ENCODE measurements around the gene EEPD1. TPM values are rescaled to one million over a fixed set of nuclear protein-coding genes. Genes with fewer than 3 reads are reported as not detected.

Gene EEPD1
- total RNA-seq, 1 experiment from 2014 or later: 5.0 TPM

DNA sequence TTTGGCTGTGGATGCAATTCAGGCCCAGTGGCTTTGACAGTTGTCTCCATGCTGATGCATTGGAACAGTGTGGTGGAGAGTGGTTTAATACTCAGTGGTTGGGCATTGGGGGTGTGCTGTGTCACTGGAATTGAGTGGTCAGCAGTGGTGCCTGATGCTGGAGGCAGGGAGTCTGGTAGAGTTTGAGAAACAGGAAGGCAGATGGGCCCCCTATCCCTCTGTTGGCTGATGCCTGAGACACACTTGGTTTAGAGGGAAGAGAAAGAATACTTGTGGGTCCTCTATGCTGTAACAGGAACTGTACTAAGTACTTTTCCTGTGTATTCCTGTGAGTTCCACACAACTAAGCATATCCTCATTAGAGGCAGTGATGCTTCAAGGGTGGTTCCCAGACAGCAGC lies 55.4 kb downstream of the EEPD1 start:
- H3K23me2 ChIP-seq (ENCODE audit: insufficient read length, low read depth, low read length, poor library complexity, severe bottlenecking): no peaks in the 10 kb centered on the region
- no peaks in the 10 kb centered on the region for H3K79me1 ChIP-seq (ENCODE audit: insufficient read depth, low read depth, low read length, poor library complexity, severe bottlenecking)
- TF ChIP-seq CTCF (conservative IDR thresholded peaks at IDR 0.05): no peak
- no peak overlapping the region for H2BK20ac ChIP-seq (ENCODE audit: low read depth, low read length, poor library complexity, severe bottlenecking)
- H3K27ac ChIP-seq (ENCODE audit: insufficient read length, low read depth, low read length): no peak overlapping the region
- no peak overlapping the region for H4K8ac ChIP-seq (replicated peaks; ENCODE audit: insufficient read length, low read depth, low read length)
- no peak overlapping the region for H2BK15ac ChIP-seq (ENCODE audit: low read depth, low read length)
- no peak overlapping the region for H2BK5ac ChIP-seq (ENCODE audit: insufficient read length, low read length)
- DNase-seq: no peak
- Mint-ChIP-seq H3K36me3 (ENCODE audit: insufficient read depth in 1 of 3, low read depth in 3 of 3) (peaks cover 0 to 4% (median 4%) of the 10 kb centered on the region in 3 experiments; a peak in 5 of 7 replicates), H3K4me1 (peaks cover 29 to 36% of the 10 kb centered on the region in 2 experiments), H3K27ac (peak overlapping the region in 1 of 3 experiments; percentile 36; a peak in 2 of 7 replicates), H3K9me3 (peaks cover 0 to 4% of the 10 kb centered on the region in 2 experiments; a peak in 3 of 5 replicates), H3K27me3 (ENCODE audit: low read depth) (no peaks in the 10 kb centered on the region), H3K4me3 (no peak overlapping the region; a peak in 1 of 5 replicates)
- no peak overlapping the region for H2BK12ac ChIP-seq (ENCODE audit: insufficient read length, low read depth, low read length)
- H3K9me3 ChIP-seq (ENCODE audit: control insufficient read depth, low read depth, low read length): no peaks in the 10 kb centered on the region
- H3K56ac ChIP-seq (ENCODE audit: insufficient read length, low read depth, low read length): no peak overlapping the region
- no peak overlapping the region for H3K23ac ChIP-seq (ENCODE audit: insufficient read length, low read depth, low read length)
- H2AFZ ChIP-seq (ENCODE audit: low read length): no peak overlapping the region
- peaks cover 4% of the 10 kb centered on the region; the same call in 1 of the 2 replicates for H3K4me1 ChIP-seq (ENCODE audit: insufficient read depth, low read length)
- no peak overlapping the region for H3K9ac ChIP-seq (ENCODE audit: extremely low read depth, insufficient read length, low read length)
- no peak overlapping the region for H3K14ac ChIP-seq (ENCODE audit: insufficient read depth, low read length)
- no peak overlapping the region for H4K91ac ChIP-seq (ENCODE audit: insufficient read length, low read depth, low read length)
- no peak overlapping the region for H3T11ph ChIP-seq (ENCODE audit: low read length)
- H3K4me2 ChIP-seq (ENCODE audit: insufficient read depth, insufficient read length, low read length): no peak overlapping the region
- no peak overlapping the region for H2AK5ac ChIP-seq (ENCODE audit: insufficient read length, low read length)
- H3K79me2 ChIP-seq (ENCODE audit: insufficient read depth, low read length): no peaks in the 10 kb centered on the region
- no peak overlapping the region for H2BK120ac ChIP-seq (ENCODE audit: low read depth, low read length, poor library complexity, severe bottlenecking)
- no peaks in the 10 kb centered on the region for H3K27me3 ChIP-seq (ENCODE audit: insufficient read depth, low read length)
- no peak overlapping the region for H3K18ac ChIP-seq (ENCODE audit: insufficient read length, low read depth, low read length)
- no peaks in the 10 kb centered on the region for H4K20me1 ChIP-seq (ENCODE audit: control insufficient read depth, insufficient read depth, insufficient read length)
- no peak overlapping the region for H3K4ac ChIP-seq (ENCODE audit: low read depth, low read length)
- H4K5ac ChIP-seq (ENCODE audit: insufficient read length, low read depth, low read length): no peak overlapping the region

Measured in H9 (cell line).